ENCODE measurements around the gene QRICH1.
A peak's percentile ranks its signal among the peaks of the same experiment; 100 is the strongest.

QRICH1 gene

GRCh38 chr3:48997714-48998637 is 95.9 kb downstream of the QRICH1 start:
- no peak for DNase-seq

- no peak for DNase-seq
Observed at GRCh38 chr3:48997102-48997635, 96.7 kb downstream of the QRICH1 start.

- no peak for DNase-seq
Observed at GRCh38 chr3:48996640-48997039, 97.2 kb downstream of the QRICH1 start.

- DNase-seq, result no peak
Observed at GRCh38 chr3:48993834-48994233, 100.0 kb downstream of the QRICH1 start.

GRCh38 chr3:48991851-48992545 is 101.9 kb downstream of the QRICH1 start:
- no peak for DNase-seq

- DNase-seq, result peak; percentile 13
Observed at GRCh38 chr3:48990636-48991469, 103.0 kb downstream of the QRICH1 start.

- peak; percentile 80 for DNase-seq
Observed at GRCh38 chr3:48989796-48990635, 103.9 kb downstream of the QRICH1 start, which contains the start of gene P4HTM. TSS of gene P4HTM (plus strand) at chr3:48990241. CDS start at chr3:48990257, 16 bp downstream.

GRCh38 chr3:48989126-48989795 is 104.6 kb downstream of the QRICH1 start:
- no peak for DNase-seq

GRCh38 chr3:48985831-48986376 is 108.0 kb downstream of the QRICH1 start:
- DNase-seq, result no peak

- no peak for DNase-seq
Observed at GRCh38 chr3:48984663-48985062, 109.2 kb downstream of the QRICH1 start.

GRCh38 chr3:48983096-48983495 is 110.8 kb downstream of the QRICH1 start:
- no peak for DNase-seq

- no peak for DNase-seq
Observed at GRCh38 chr3:48982686-48983085, 111.2 kb downstream of the QRICH1 start.

GRCh38 chr3:48982016-48982415 is 111.9 kb downstream of the QRICH1 start:
- no peak for DNase-seq

GRCh38 chr3:48980295-48980694 is 113.6 kb downstream of the QRICH1 start:
- no peak for DNase-seq
